IMR-90 (cell line): ENCODE results near the gene AQP12A. TPM values are rescaled to one million over a fixed set of nuclear protein-coding genes. Genes with fewer than 3 reads are reported as not detected.

Source experiments
- ATAC-seq: fragments of 200-7000 bp; cut with Tn5 transposase; 2 replicates; pipeline ENCODE4 v1.9.1; 2020; ENCODE audit warnings: low read depth, mild to moderate bottlenecking, moderate library complexity
- BruUV-seq: library from RNA; stranded (reverse); fragments of 400-500 nt; replicated peaks from 2 replicates; lab custom pipeline; 2021; lab: Mats Ljungman, UMichigan
- CTCF ChIA-PET: fragments of 300-600 bp; formaldehyde crosslinking; extraction: SDS; loops from one replicate; lab custom pipeline; 2021; ENCODE audit warnings: antibody characterized with exemption; lab: Yijun Ruan, JAX
- POLR2A ChIA-PET: fragments of 300-600 bp; sonication (Branson Sonifier 250); formaldehyde crosslinking; loops from one replicate; lab custom pipeline; 2022; ENCODE audit warnings: antibody characterized with exemption; ENCODE audit not compliant: unreplicated experiment; lab: Charles Lee
- DNase-seq: peaks from one replicate; pipeline ENCODE4 v3.0.0; 2013
- H2AFZ ChIP-seq: replicated peaks from 2 replicates; pipeline ENCODE3; 2013; ENCODE audit warnings: low read length, mild to moderate bottlenecking; ENCODE audit not compliant: poor library complexity
- H2AK5ac ChIP-seq: 2 replicates; pipeline ENCODE4 v1.6.1; 2013; ENCODE audit warnings: low read depth, low read length, inconsistent platforms
- H2AK9ac ChIP-seq: replicated peaks from 2 replicates; pipeline ENCODE3; 2013; ENCODE audit warnings: mild to moderate bottlenecking, low read depth, low read length, moderate library complexity; ENCODE audit not compliant: poor library complexity
- H2BK120ac ChIP-seq: 2 replicates; pipeline ENCODE4 v1.6.1; 2013; ENCODE audit warnings: low read depth, low read length, inconsistent platforms
- H2BK15ac ChIP-seq: 3 replicates; pipeline ENCODE4 v1.6.1; 2013; ENCODE audit warnings: low read depth, low read length, inconsistent platforms
- H2BK20ac ChIP-seq: 2 replicates; pipeline ENCODE4 v1.6.1; 2013; ENCODE audit warnings: low read depth, mild to moderate bottlenecking, inconsistent platforms, low read length, moderate library complexity
- H2BK5ac ChIP-seq: 2 replicates; pipeline ENCODE4 v1.6.1; 2013; ENCODE audit warnings: mild to moderate bottlenecking, low read depth, low read length, inconsistent platforms; ENCODE audit not compliant: poor library complexity, severe bottlenecking
- H3K14ac ChIP-seq: replicated peaks from 2 replicates; pipeline ENCODE4 v1.6.1; 2013; ENCODE audit warnings: low read depth, low read length, inconsistent platforms
- H3K18ac ChIP-seq: 2 replicates; pipeline ENCODE4 v1.6.1; 2013; ENCODE audit warnings: low read depth, low read length, control low read depth
- H3K23ac ChIP-seq: 2 replicates; pipeline ENCODE4 v1.6.1; 2013; ENCODE audit warnings: low read depth, low read length, inconsistent platforms
- H3K27ac ChIP-seq: 2 replicates; pipeline ENCODE4 v1.5.1; 2013; ENCODE audit warnings: mild to moderate bottlenecking, control low read depth, low read length; ENCODE audit not compliant: insufficient read depth
- H3K27me3 ChIP-seq: 2 replicates; pipeline ENCODE4 v1.6.1; 2013; ENCODE audit warnings: low read length; ENCODE audit not compliant: control insufficient read depth, insufficient read depth
- H3K36me3 ChIP-seq: 2 replicates; pipeline ENCODE4 v1.6.1; 2013; ENCODE audit warnings: low read length, mixed read lengths; ENCODE audit not compliant: control insufficient read depth, insufficient read depth
- H3K4ac ChIP-seq: 2 replicates; pipeline ENCODE4 v1.6.1; 2013; ENCODE audit warnings: low read depth, low read length, inconsistent platforms
- H3K4me1 ChIP-seq: 2 replicates; pipeline ENCODE4 v1.6.1; 2013; ENCODE audit warnings: low read length, mixed read lengths; ENCODE audit not compliant: control insufficient read depth, insufficient read depth
- H3K4me2 ChIP-seq: 2 replicates; pipeline ENCODE4 v1.6.1; 2013; ENCODE audit warnings: low read depth, mild to moderate bottlenecking, control low read depth, low read length, moderate library complexity
- H3K4me3 ChIP-seq: 2 replicates; pipeline ENCODE4 v1.5.1; 2013; ENCODE audit warnings: low read depth, mild to moderate bottlenecking, control low read depth, low read length, moderate library complexity; ENCODE audit not compliant: insufficient read depth
- H3K56ac ChIP-seq: 2 replicates; pipeline ENCODE4 v1.6.1; 2013; ENCODE audit warnings: low read length, inconsistent platforms; ENCODE audit not compliant: insufficient read depth; ENCODE audit errors: extremely low read depth
- H3K79me1 ChIP-seq, 2 experiments: 2 replicates each; pipeline ENCODE4 v1.6.1; 2013; ENCODE audit warnings: low read length in 2 of 2, inconsistent platforms in 1 of 2, low read depth in 1 of 2
- H3K9ac ChIP-seq: 2 replicates; pipeline ENCODE4 v1.6.1; 2013; ENCODE audit warnings: low read depth, low read length, control low read depth
- H3K9me1 ChIP-seq: 2 replicates; pipeline ENCODE4 v1.6.1; 2013; ENCODE audit warnings: low read length, inconsistent platforms; ENCODE audit not compliant: insufficient read depth
- H3K9me3 ChIP-seq: 2 replicates; pipeline ENCODE4 v1.6.1; 2013; ENCODE audit warnings: low read length; ENCODE audit not compliant: control insufficient read depth, insufficient read depth
- H4K20me1 ChIP-seq: 2 replicates; pipeline ENCODE4 v1.6.1; 2013; ENCODE audit warnings: low read length, inconsistent platforms; ENCODE audit not compliant: insufficient read depth
- H4K5ac ChIP-seq: 2 replicates; pipeline ENCODE4 v1.6.1; 2013; ENCODE audit warnings: mild to moderate bottlenecking, low read depth, low read length, control low read depth
- H4K8ac ChIP-seq, 2 experiments: 2 replicates each; pipeline ENCODE4 v1.6.1; 2013; ENCODE audit warnings: low read depth in 2 of 2, low read length in 2 of 2, control low read depth in 1 of 2, inconsistent platforms in 1 of 2
- H4K91ac ChIP-seq: 2 replicates; pipeline ENCODE4 v1.6.1; 2013; ENCODE audit warnings: low read depth, low read length, inconsistent platforms; ENCODE audit not compliant: insufficient read depth
- BHLHE40 ChIP-seq: fragments of 150-350 bp; IDR thresholded peaks from 2 replicates; pipeline ENCODE4 v1.6.1; 2016; ENCODE audit warnings: mild to moderate bottlenecking, low read depth, low read length
- CEBPB ChIP-seq: IDR thresholded peaks from 2 replicates; pipeline ENCODE4 v1.6.1; 2012; ENCODE audit warnings: low read depth, low read length, improper control_type of control experiment
- CHD1 ChIP-seq: IDR thresholded peaks from 2 replicates; pipeline ENCODE4 v1.6.1; 2012; ENCODE audit warnings: low read depth, low read length, improper control_type of control experiment
- CTCF ChIP-seq: conservative IDR thresholded peaks from 2 replicates; pipeline ENCODE4 v1.5.1; 2012; ENCODE audit warnings: mild to moderate bottlenecking, low read depth, low read length, improper control_type of control experiment
- FOS ChIP-seq: fragments of 150-350 bp; IDR thresholded peaks from 2 replicates; pipeline ENCODE4 v1.6.1; 2016; ENCODE audit warnings: low read depth, low read length
- MAFK ChIP-seq: IDR thresholded peaks from 2 replicates; pipeline ENCODE4 v1.6.1; 2012; ENCODE audit warnings: low read depth, low read length, improper control_type of control experiment
- MAZ ChIP-seq: IDR thresholded peaks from 2 replicates; pipeline ENCODE4 v1.6.1; 2012; ENCODE audit warnings: low read depth, mild to moderate bottlenecking, low read length, improper control_type of control experiment, moderate library complexity, borderline replicate concordance
- MXI1 ChIP-seq: IDR thresholded peaks from 2 replicates; pipeline ENCODE4 v1.6.1; 2012; ENCODE audit warnings: low read depth, mild to moderate bottlenecking, low read length, moderate library complexity, borderline replicate concordance
- NFE2L2 ChIP-seq: fragments of 150-350 bp; IDR thresholded peaks from 2 replicates; pipeline ENCODE4 v1.6.1; 2016; ENCODE audit warnings: low read depth, mild to moderate bottlenecking, low read length
- POLR2A ChIP-seq: IDR thresholded peaks from 2 replicates; pipeline ENCODE4 v1.6.1; 2012; ENCODE audit warnings: mild to moderate bottlenecking, low read depth, low read length
- RAD21 ChIP-seq: IDR thresholded peaks from 2 replicates; pipeline ENCODE4 v1.6.1; 2012; ENCODE audit warnings: low read length, improper control_type of control experiment
- RCOR1 ChIP-seq: IDR thresholded peaks from 2 replicates; pipeline ENCODE4 v1.6.1; 2012; ENCODE audit warnings: mild to moderate bottlenecking, low read length, improper control_type of control experiment; ENCODE audit not compliant: insufficient replicate concordance
- RFX5 ChIP-seq: IDR thresholded peaks from 2 replicates; pipeline ENCODE4 v1.8.0; 2012; ENCODE audit warnings: low read depth, mild to moderate bottlenecking, low read length, moderate library complexity
- SMC3 ChIP-seq: fragments of 150-350 bp; IDR thresholded peaks from 2 replicates; pipeline ENCODE4 v1.6.1; 2016; ENCODE audit warnings: low read depth, mild to moderate bottlenecking, antibody characterized with exemption, low read length, moderate library complexity
- USF2 ChIP-seq: fragments of 150-350 bp; IDR thresholded peaks from 2 replicates; pipeline ENCODE4 v1.6.1; 2017; ENCODE audit warnings: mild to moderate bottlenecking, antibody characterized with exemption, low read length, low read depth
- WGBS, 2 experiments: methylation state at CpG; one replicate each; pipeline versions ENCODE4 v1.1.5 to v1.1.7; 2013; ENCODE audit warnings: missing lambda C conversion rate in 2 of 2; ENCODE audit not compliant: insufficient read length in 1 of 2; ENCODE audit errors: extremely low coverage in 2 of 2; 5-methylcytosine and 5-hydroxymethylcytosine counted together
- dilution Hi-C: fragments of 300-500 bp; cut with HindIII; formaldehyde crosslinking; loops from one replicate; pipeline ENCODE4 v1.14.3; 2018; ENCODE audit warnings: low sequenced_read_pairs; ENCODE audit not compliant: unreplicated experiment
- in situ Hi-C: fragments of 300-500 bp; cut with MboI; formaldehyde crosslinking; loops from 3 replicates; pipeline ENCODE4 v1.14.3; 2019; ENCODE audit warnings: low sequenced_read_pairs, inconsistent platforms, mixed read lengths
- intact Hi-C: fragments of 100-400 bp; cut with micrococcal nuclease; formaldehyde crosslinking; loops from 2 replicates; pipeline ENCODE4 v1.10.0; 2022
- polyA plus RNA-seq, 3 experiments: library from polyadenylated mRNA; depleted of rRNA; stranded (reverse); fragments of >200 nt; gene quantifications; 2 replicates each; pipeline ENCODE4 v1.2.3, GENCODE V29; 2012; ENCODE audit warnings: low replicate concordance in 1 of 3
- total RNA-seq: library from RNA; depleted of rRNA; stranded (reverse); fragments of >200 nt; gene quantifications from 2 replicates; pipeline ENCODE4 v1.2.3, GENCODE V29; 2012

Gene AQP12A
- total and polyA plus RNA-seq, 2 of the 4 experiments (the other 2 are of a cell fraction), result not detected

GRCh38 chr2:240702640-240703011 lies 11.0 kb downstream of the AQP12A start:
- H2BK5ac ChIP-seq, result no peak overlapping the region
- no peak overlapping the region for H3K27ac ChIP-seq
- ChIA-PET POLR2A (no interaction called here), CTCF (interaction anchor here (0.8 kb wide), 1 partner anchor 189 kb away, joined by 3 read pairs; no protein-coding TSS in a partner anchor)
- no peak for TF ChIP-seq MAFK
- TF ChIP-seq MAZ, result no peak
- no peak for TF ChIP-seq CTCF
- no peak for TF ChIP-seq SMC3
- no peak for TF ChIP-seq RCOR1
- no peak for TF ChIP-seq RFX5
- no peak for TF ChIP-seq POLR2A
- TF ChIP-seq MXI1, result no peak
- no peak for TF ChIP-seq FOS
- TF ChIP-seq CEBPB, result no peak
- no peak for TF ChIP-seq RAD21
- TF ChIP-seq BHLHE40, result no peak
- no peak for TF ChIP-seq NFE2L2
- TF ChIP-seq CHD1, result no peak
- TF ChIP-seq USF2, result no peak
- in situ Hi-C loops, result no loop called here
- no peaks in the 10 kb centered on the region for H3K4me1 ChIP-seq
- no peaks in the 10 kb centered on the region for H3K79me1 ChIP-seq
- no peak overlapping the region for H2BK15ac ChIP-seq
- dilution Hi-C loops, result no loop called here
- no peak overlapping the region for H3K9ac ChIP-seq
- no peak overlapping the region for H3K23ac ChIP-seq
- WGBS, 2 experiments, result 55% methylated on average over 4 of the region's 9 CpGs; no CpG with 5 or more reads in 1 of the 2 experiments
- H3K56ac ChIP-seq, result no peak overlapping the region
- BruUV-seq, result no TSS peak
- H2AK9ac ChIP-seq, result no peak overlapping the region
- no peak overlapping the region for H2BK120ac ChIP-seq
- no peak overlapping the region for H2AK5ac ChIP-seq
- intact Hi-C loops, result loop anchor here (5.0 kb wide), 1 partner anchor 190 kb away; no protein-coding TSS in a partner anchor
- no peak overlapping the region for H3K18ac ChIP-seq
- H3K9me1 ChIP-seq, result no peaks in the 10 kb centered on the region
- no peak for ATAC-seq
- no peak overlapping the region for H3K4ac ChIP-seq
- no peak overlapping the region for H2BK20ac ChIP-seq
- no peaks in the 10 kb centered on the region for H4K20me1 ChIP-seq
- no peak overlapping the region for H3K4me3 ChIP-seq
- no peaks in the 10 kb centered on the region for H3K9me3 ChIP-seq
- H3K4me2 ChIP-seq, result no peak overlapping the region
- H3K27me3 ChIP-seq, result peaks cover 27% of the 10 kb centered on the region
- DNase-seq, result no peak
- H4K8ac ChIP-seq, result no peak overlapping the region
- no peak overlapping the region for H4K5ac ChIP-seq
- H3K36me3 ChIP-seq, result no peaks in the 10 kb centered on the region
- no peak overlapping the region for H4K91ac ChIP-seq
- H3K14ac ChIP-seq, result no peak overlapping the region
- H2AFZ ChIP-seq, result no peak overlapping the region
